NAMALWA (cell line): ENCODE data around the gene LRP6.

ENCODE experiments used
- DNase-seq: peaks from one replicate; pipeline ENCODE4 v3.0.0-alpha.2; 2015; ENCODE audit warnings: low spot score

Gene LRP6

GRCh38 chr12:12214635-12215131, 52.2 kb downstream of the LRP6 start:
- DNase-seq = no peak

- DNase-seq = no peak
These were observed 52.6 kb downstream of the LRP6 start for GRCh38 chr12:12214201-12214600.

DNA sequence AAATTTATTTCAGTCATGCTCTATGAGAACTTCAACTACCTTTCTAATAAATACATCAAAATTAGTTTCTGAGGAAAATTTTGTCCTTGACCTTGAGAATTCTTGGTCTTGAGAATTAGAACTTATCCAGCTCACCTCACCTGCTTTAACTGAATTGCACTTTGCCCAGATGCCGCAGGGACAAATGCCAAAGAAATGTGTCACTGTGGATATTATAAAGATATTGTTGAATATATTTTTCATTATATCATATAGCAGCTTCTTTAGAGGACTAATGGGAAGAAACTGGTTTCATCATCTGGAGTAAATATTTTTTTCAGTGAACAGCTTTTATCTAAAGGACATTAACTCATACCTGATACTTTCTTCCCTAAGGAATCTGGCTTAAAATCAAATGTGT, 54.1 kb downstream of the LRP6 start:
- no peak for DNase-seq

GRCh38 chr12:12210983-12211382, 55.9 kb downstream of the LRP6 start:
- DNase-seq = no peak

DNA sequence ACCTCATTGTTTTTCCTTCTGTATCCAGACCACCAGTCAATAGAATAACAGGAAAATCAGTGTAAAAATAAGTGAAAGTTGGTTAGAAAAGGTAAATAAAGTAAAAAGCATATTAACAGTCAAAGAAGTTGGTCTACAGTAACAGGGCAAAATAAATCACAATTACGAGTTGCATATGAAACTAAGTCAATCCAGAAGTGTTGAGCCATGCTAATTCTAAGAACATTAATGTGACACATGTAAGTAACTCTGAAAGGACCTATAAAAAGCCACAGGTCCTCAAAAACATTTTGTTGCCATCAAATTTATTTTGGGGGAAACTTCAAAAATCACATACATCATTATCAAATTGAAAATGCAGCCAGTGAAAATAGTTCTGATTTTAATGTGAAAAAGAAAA, 56.4 kb downstream of the LRP6 start:
- no peak for DNase-seq

GRCh38 chr12:12209675-12210074, 57.2 kb downstream of the LRP6 start:
- no peak for DNase-seq

DNA sequence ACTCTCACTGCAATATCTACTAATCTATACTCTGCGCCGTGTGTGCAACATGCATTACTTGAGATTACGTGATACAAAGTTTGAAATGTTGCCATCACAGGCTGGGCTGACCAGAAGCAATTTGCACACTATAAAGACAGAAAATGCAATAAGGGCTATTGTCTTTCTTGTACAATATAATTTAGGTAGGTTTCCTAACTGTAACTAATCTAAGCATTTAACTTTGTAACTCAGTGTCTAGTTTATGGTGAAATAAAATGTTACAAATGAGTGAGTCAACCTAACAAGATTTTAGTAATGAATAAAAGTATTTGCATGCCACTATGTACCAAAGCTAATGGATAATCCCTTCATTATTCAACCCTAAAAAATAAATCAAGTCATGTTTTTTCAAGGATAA, 57.8 kb downstream of the LRP6 start:
- no peak for DNase-seq

DNA sequence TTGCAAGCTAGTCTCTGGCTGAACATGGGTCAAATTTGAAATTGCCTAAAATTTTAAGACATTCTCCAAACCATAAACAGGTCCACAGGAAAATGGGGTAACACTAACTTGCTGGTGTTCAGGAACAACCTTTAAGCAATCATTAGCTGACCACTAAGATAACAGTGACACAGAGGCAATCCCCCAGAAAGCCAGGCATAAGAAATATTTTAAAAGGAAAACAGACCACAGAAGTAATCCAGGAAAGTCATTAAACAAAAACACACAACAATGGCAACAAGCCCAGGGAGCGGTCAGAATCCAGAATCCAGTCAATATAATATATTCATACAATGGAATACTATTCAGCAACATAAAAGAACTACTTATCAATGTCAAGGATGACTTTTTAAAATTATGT, 59.1 kb downstream of the LRP6 start:
- DNase-seq = no peak

DNA sequence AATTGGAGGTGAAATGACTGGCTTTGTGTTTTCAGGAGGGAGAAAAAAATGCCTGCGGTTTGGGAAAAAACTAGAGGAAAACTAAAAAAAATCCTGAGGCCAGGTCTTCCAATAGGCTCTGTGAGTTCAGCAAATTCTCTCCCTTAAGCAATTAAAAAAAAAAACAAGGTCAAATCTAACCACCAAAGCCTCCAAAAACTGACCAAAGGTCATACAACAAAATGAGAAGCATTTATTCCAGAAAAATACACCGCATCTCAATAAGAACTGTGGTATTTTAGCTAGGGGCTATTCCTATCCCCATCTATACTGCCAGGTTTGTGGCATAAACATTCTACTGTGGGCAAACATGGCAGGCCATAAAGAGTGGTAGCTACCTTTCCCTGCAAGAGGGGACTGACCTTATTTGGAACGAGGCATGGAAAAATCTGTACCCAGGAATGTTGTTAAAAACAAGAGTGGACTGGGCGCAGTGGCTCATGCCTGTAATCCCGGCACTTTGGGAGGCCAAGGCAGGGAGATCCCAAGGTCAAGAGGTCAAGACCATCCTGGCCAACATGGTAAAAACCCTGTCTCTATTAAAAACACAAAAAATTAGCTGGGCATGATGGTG, 60.0 kb downstream of the LRP6 start:
- no peak for DNase-seq

- no peak for DNase-seq
These were observed 64.1 kb downstream of the LRP6 start for GRCh38 chr12:12202747-12203146.

DNA sequence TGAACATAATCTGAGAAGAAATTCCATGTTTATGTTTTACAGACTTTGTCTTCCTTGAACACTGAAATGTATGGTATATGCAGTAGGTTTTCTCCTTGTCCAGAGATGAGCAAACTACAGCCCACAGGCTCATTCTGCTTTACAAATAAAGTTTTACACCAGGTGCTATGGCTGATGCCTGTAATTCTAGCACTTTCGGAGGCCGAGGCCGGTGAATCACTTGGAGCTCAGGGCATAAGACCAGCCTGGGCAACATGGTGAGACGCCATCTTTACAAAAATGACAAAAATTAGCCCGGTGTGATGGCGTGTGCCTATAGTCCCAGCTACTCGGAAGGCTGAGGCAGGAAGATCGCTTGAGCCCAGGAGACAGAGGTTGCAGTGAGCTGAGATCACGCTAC, 64.7 kb downstream of the LRP6 start:
- no peak for DNase-seq

DNA sequence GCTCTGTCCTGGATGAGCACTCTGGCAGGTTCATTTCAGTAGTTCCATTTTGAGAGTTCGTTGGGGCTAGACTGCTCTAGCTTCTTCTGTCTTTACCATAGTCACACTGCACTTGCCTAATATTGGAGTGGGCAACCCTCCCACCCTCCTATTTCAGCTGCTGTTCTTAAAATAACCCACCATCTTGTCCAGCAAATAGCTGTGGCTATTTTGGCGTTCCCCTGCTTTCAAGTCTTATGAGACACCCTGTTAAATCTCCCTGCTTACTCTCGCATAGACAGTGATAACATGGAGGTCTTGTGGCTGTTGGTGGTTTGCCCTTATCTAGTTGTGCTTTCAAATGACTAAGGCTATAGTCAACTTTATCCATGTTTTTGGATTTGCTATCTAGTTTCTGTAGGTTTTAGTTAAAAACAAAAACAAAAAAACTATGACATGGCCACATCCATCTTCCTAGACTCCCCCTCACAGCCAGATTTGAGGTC, 65.5 kb downstream of the LRP6 start:
- no peak for DNase-seq

DNA sequence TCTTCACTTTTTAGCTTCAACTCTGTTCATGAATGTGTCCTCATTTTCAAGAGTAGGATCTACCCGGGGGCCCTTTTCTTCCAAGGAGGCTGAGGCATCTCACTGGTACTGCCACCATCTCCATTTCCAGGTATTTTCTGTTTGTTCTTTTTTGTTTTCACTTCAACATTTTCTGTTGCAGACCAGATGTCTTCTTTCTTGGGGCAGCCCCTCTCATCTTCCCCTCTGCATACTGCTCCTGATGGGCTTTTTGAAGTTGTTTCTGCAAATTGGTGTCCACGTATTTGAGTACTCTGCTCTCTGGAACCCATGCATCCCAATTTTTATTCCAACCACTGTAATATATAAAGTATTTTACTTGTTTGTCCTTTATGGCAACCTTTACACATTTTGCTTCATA, 66.5 kb downstream of the LRP6 start:
- DNase-seq = no peak

DNA sequence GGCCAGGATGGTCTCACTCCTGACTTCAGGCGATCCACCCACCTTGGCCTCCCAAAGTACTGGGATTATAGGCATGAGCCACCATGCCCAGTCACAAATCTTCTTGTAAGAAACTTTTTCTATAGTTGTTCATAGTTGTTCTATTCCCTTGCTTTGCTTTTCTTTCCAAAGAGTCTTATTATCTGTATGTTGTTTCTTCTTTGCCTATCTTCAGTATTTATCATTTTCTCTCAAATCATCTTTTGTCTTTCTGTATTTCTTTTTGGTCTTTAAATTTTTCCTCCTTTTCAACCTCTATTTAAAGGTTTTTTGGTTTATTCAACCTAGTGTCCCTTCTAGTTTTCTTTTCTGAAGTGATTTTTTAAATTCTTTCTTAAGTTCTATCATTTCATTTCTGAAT, 68.7 kb downstream of the LRP6 start:
- DNase-seq = no peak

GRCh38 chr12:12197128-12197527, 69.7 kb downstream of the LRP6 start:
- no peak for DNase-seq

DNA sequence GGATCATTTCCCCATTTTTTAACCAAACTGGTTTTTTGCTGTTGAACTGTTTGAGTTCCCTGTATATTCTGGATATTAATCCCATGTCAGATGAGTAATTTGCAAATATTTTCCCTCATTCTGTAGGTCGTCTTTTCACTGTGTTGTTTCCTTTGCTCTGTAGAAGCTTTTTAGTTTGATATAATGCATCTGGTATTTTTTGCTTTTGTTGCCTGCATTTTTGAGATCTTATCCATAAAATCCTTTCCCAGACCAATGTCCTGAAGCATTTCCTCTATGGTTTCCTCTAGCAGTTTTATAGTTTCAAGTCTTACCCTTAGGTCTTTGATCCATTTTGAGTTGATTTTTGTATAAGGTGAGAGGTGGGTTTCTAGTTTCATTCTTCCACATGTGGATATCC, 71.3 kb downstream of the LRP6 start:
- DNase-seq = no peak

- DNase-seq = no peak
These were observed 71.8 kb downstream of the LRP6 start for GRCh38 chr12:12195081-12195480.

GRCh38 chr12:12194206-12194605, 72.6 kb downstream of the LRP6 start:
- no peak for DNase-seq

GRCh38 chr12:12191008-12191407, 75.8 kb downstream of the LRP6 start:
- DNase-seq = no peak

DNA sequence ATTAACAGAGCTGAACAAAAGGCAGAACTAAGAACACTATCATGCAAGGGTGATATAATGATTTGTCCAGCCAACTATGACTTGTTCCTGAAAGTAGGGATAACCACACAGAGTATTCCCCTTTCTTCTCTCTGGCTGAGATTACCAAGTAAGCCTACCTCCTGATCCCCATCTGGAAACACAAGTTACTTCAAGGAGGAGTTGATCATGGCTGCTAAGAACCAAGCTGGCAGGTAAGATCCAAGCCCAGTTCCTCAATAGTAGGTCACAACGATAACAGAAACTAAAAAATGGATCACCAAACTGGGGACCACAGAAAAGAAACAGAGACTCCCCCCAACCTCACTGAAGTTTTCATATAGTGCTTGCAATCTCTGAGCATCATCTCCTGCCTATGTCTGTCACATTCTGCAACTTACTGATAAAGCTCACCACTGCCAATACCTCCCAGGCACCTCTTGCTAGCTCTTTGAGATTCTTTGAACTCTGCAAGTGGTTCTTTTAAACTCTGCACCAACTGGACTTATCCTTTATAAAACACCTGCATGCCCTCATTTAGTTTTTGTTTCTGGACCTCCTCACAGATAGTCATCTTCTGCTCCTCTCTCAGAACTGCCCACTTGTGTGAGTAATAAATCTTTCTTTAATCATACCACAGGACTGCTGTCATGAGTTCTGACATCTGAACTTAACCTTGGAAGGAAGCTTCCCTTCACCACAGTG, 76.6 kb downstream of the LRP6 start:
- DNase-seq = no peak

GRCh38 chr12:12185414-12185813, 81.4 kb downstream of the LRP6 start:
- DNase-seq = no peak

DNA sequence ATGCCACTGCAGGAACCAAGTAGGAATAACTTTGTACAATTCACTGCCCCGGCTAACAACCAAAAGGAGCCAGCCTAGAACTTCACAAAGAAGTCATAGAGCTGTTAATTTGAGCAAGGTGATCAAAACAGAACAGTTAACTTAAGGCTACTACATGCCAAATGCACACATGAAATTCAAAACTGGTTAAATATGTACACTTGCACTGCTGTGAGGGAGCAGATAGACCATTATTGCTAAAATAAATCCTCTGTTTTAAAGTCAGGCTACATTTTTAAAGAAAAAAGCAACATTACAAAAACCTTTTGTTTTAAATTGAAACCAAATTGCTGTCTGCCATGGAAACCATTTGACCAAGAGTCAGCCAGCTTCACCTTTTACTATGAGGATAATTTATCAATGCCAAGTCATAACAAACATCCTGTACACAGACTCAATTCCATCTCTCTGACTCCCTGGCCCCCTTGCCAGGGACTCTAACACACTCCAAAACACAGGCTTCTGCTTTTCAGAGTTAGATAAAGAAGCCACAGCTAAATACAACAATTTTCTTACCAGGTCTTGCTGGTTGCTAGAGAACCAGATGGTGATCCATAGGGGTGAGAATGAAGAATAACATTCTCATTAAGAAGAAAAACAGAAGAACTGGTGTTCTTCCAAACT, 84.0 kb downstream of the LRP6 start:
- DNase-seq = no peak

DNA sequence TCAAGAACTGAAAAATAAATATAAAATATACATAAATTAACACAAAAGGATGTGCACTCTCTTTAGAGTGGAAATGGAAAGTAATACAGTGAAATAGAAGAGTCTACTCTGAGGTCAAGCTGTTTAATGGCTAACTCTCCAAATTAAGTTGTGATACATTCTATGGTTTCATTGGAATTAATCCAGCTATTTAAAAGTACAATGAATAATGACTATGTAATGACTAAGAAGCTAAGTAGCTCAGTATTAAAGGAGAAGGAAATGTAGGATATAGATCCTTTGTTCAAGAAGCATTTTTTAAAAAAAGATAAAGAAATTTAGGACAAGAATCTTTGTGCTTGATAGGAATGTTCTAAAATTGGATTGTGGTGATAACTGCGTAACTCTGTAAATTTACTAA, 85.3 kb downstream of the LRP6 start:
- no peak for DNase-seq
